OCI-LY7 (cell line): Measurements from ENCODE around the gene IGFBP4. TPM values are rescaled to one million over a fixed set of nuclear protein-coding genes. Genes with fewer than 3 reads are reported as not detected.

Source experiments
- BruUV-seq: library from RNA; stranded (reverse); fragments of 400-500 nt; replicated peaks from 2 replicates; lab custom pipeline; 2021; lab: Mats Ljungman, UMichigan
- CTCF ChIA-PET: fragments of 300-600 bp; sonication (Branson Sonifier 250); formaldehyde crosslinking; loops from one replicate; lab custom pipeline; 2022; ENCODE audit warnings: antibody characterized with exemption; ENCODE audit not compliant: unreplicated experiment; lab: Charles Lee
- POLR2A ChIA-PET: fragments of 300-600 bp; sonication (Branson Sonifier 250); formaldehyde crosslinking; loops from one replicate; lab custom pipeline; 2022; ENCODE audit warnings: antibody characterized with exemption; lab: Charles Lee
- DNase-seq: peaks from one replicate; pipeline ENCODE4 v3.0.0-alpha.2; 2015; ENCODE audit warnings: low spot score
- H2AFZ ChIP-seq: fragments of 200-600 bp; sonication (generic), shearing (Covaris generic); 2 replicates; pipeline ENCODE4 v1.6.1; 2014; ENCODE audit warnings: mild to moderate bottlenecking, antibody characterized with exemption, low read length, moderate library complexity
- H3K27ac ChIP-seq: fragments of 200-600 bp; sonication (generic); 2 replicates; pipeline ENCODE4 v1.5.1; 2014; ENCODE audit warnings: mixed run types, low read depth, mild to moderate bottlenecking, moderate library complexity, low read length, inconsistent platforms; ENCODE audit not compliant: poor library complexity, severe bottlenecking
- H3K36me3 ChIP-seq: fragments of 200-600 bp; sonication (generic); 2 replicates; pipeline ENCODE4 v1.6.1; 2014; ENCODE audit warnings: mild to moderate bottlenecking, antibody characterized with exemption, low read length, moderate library complexity, mixed read lengths; ENCODE audit not compliant: insufficient read depth
- H3K4me1 ChIP-seq: fragments of 200-600 bp; sonication (generic); 2 replicates; pipeline ENCODE4 v1.5.1; 2014; ENCODE audit warnings: mild to moderate bottlenecking, low read length; ENCODE audit not compliant: insufficient read depth, poor library complexity, severe bottlenecking
- H3K4me2 ChIP-seq: fragments of 200-600 bp; sonication (generic); 2 replicates; pipeline ENCODE4 v1.6.1; 2014; ENCODE audit warnings: mild to moderate bottlenecking, low read length
- H3K4me3 ChIP-seq: fragments of 200-600 bp; sonication (generic); 2 replicates; pipeline ENCODE4 v1.5.1; 2014; ENCODE audit warnings: mild to moderate bottlenecking, low read depth, low read length; ENCODE audit not compliant: poor library complexity, severe bottlenecking
- H3K79me2 ChIP-seq: fragments of 200-600 bp; sonication (generic); 2 replicates; pipeline ENCODE4 v1.6.1; 2016; ENCODE audit warnings: low read depth, mild to moderate bottlenecking, low read length, moderate library complexity, mixed read lengths; ENCODE audit not compliant: insufficient read depth
- H3K9me2 ChIP-seq: fragments of 200-600 bp; sonication (generic); 2 replicates; pipeline ENCODE4 v1.6.1; 2016; ENCODE audit warnings: mild to moderate bottlenecking, low read length, mixed read lengths; ENCODE audit not compliant: insufficient read depth
- H3K9me3 ChIP-seq: fragments of 200-600 bp; sonication (generic); 2 replicates; pipeline ENCODE4 v1.6.1; 2014; ENCODE audit warnings: mild to moderate bottlenecking, mixed run types, low read length, mixed read lengths
- H4K20me1 ChIP-seq: fragments of 200-600 bp; sonication (generic); 2 replicates; pipeline ENCODE4 v1.6.1; 2014; ENCODE audit warnings: mild to moderate bottlenecking, antibody characterized with exemption, low read length, moderate library complexity, mixed read lengths; ENCODE audit not compliant: insufficient read depth
- EZH2phosphoT487 ChIP-seq: fragments of 200-600 bp; sonication (generic); IDR thresholded peaks from 2 replicates; pipeline ENCODE4 v1.6.1; 2018; ENCODE audit warnings: low read depth, borderline replicate concordance, mild to moderate bottlenecking, mixed run types, antibody characterized with exemption, low read length, moderate library complexity, mixed read lengths
- intact Hi-C: fragments of 100-400 bp; cut with micrococcal nuclease; formaldehyde crosslinking; loops from one replicate; pipeline ENCODE4 v1.10.0; 2022; ENCODE audit not compliant: unreplicated experiment
- total RNA-seq, 2 experiments: library from RNA; depleted of rRNA in 1 of 2; stranded (reverse); fragments of >200 nt in 1 of 2; shearing (Covaris generic) in 1 of 2; gene quantifications; 2 replicates each; pipeline ENCODE4 v1.2.3, GENCODE V29; 2014 to 2022
- TF ChIP-seq, protein P1 (sequence below): fragments of 200-600 bp; sonication (generic); conservative IDR thresholded peaks from 2 replicates; pipeline ENCODE4 v1.5.1; 2014; ENCODE audit warnings: mild to moderate bottlenecking, antibody characterized with exemption, low read length, moderate library complexity, mixed read lengths

Gene IGFBP4
- total RNA-seq, 2 experiments from 2014 or later, result not detected

DNA sequence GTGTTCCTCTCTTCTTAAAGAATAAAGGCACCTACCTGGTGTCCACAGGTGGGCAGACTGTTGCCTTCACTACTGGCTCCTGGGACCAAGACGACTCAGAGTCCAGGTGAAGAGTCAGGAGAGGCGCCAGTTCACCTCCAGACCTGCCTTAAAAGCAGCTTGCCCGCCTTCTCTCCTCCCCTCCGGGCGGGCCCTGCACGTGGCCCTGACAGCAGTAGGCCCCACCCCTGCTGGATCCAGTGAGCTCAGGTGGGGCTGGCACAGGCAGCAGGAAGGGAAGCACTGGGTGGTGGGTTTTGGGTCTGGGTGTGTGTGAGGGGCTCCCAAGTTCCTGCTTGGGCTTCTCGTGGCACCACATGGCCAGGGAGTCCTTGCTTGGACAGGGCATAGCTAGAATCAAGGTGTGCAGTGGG lies 58.3 kb downstream of the IGFBP4 start, which contains the start of gene TNS4:
Gene TNS4, minus strand, starts transcription at position 125 of the 413 bp plus-strand sequence. CDS start 5,198 bp downstream, outside the sequence.
- H3K27ac ChIP-seq, result no peak within 1 kb of the TSS
- ChIA-PET CTCF (no interaction called here), POLR2A (interaction anchor here (0.5 kb wide), 1 partner anchor 82 kb away, joined by 4 read pairs; no protein-coding TSS in a partner anchor)
- TF ChIP-seq, protein P1, sequence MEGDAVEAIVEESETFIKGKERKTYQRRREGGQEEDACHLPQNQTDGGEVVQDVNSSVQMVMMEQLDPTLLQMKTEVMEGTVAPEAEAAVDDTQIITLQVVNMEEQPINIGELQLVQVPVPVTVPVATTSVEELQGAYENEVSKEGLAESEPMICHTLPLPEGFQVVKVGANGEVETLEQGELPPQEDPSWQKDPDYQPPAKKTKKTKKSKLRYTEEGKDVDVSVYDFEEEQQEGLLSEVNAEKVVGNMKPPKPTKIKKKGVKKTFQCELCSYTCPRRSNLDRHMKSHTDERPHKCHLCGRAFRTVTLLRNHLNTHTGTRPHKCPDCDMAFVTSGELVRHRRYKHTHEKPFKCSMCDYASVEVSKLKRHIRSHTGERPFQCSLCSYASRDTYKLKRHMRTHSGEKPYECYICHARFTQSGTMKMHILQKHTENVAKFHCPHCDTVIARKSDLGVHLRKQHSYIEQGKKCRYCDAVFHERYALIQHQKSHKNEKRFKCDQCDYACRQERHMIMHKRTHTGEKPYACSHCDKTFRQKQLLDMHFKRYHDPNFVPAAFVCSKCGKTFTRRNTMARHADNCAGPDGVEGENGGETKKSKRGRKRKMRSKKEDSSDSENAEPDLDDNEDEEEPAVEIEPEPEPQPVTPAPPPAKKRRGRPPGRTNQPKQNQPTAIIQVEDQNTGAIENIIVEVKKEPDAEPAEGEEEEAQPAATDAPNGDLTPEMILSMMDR, result no peak
- TF ChIP-seq EZH2phosphoT487, result no peak
- H3K36me3 ChIP-seq, result no peaks in the 10 kb centered on the region
- no peaks in the 10 kb centered on the region for H4K20me1 ChIP-seq
- no peaks in the 10 kb centered on the region for H3K9me2 ChIP-seq
- intact Hi-C loops, result no loop called here
- no peak within 1 kb of the TSS for H3K4me3 ChIP-seq
- H3K4me2 ChIP-seq, result no peak within 1 kb of the TSS
- H3K9me3 ChIP-seq, result no peaks in the 10 kb centered on the region
- DNase-seq, result no peak
- H2AFZ ChIP-seq, result no peak within 1 kb of the TSS
- no TSS peak for BruUV-seq
- H3K79me2 ChIP-seq, result no peaks in the 10 kb centered on the region
- no peaks in the 10 kb centered on the region for H3K4me1 ChIP-seq

GRCh38 chr17:40502716-40503115 lies 59.5 kb downstream of the IGFBP4 start:
- BruUV-seq, result no TSS peak
- Histone ChIP-seq H3K36me3 (no peaks in the 10 kb centered on the region), H4K20me1 (no peaks in the 10 kb centered on the region), H3K9me3 (no peaks in the 10 kb centered on the region), H3K4me1 (no peaks in the 10 kb centered on the region), H3K27ac (no peak overlapping the region), H3K9me2 (no peaks in the 10 kb centered on the region), H2AFZ (no peak overlapping the region), H3K4me3 (no peak overlapping the region), H3K79me2 (no peaks in the 10 kb centered on the region), H3K4me2 (no peak overlapping the region)
- no peak for DNase-seq
- ChIA-PET POLR2A (interaction anchor here (0.8 kb wide), 1 partner anchor 1160 kb away, joined by 4 read pairs; no protein-coding TSS in a partner anchor), CTCF (no interaction called here)
- intact Hi-C loops, result no loop called here
- TF ChIP-seq, protein P1, result no peak
- no peak for TF ChIP-seq EZH2phosphoT487

GRCh38 chr17:40503154-40503553 lies 59.9 kb downstream of the IGFBP4 start:
- intact Hi-C loops, result no loop called here

More at GRCh38 chr17:40503154-40503553, 59.9 kb downstream of the IGFBP4 start:
- no peak overlapping the region for H3K27ac ChIP-seq
- H3K4me1 ChIP-seq, result no peaks in the 10 kb centered on the region
- no TSS peak for BruUV-seq
- H3K4me3 ChIP-seq, result no peak overlapping the region
- no peak for DNase-seq
- H4K20me1 ChIP-seq, result no peaks in the 10 kb centered on the region
- TF ChIP-seq EZH2phosphoT487, result no peak
- TF ChIP-seq, protein P1, result no peak
- no peak overlapping the region for H2AFZ ChIP-seq
- no peak overlapping the region for H3K4me2 ChIP-seq
- H3K79me2 ChIP-seq, result no peaks in the 10 kb centered on the region
- no peaks in the 10 kb centered on the region for H3K9me2 ChIP-seq
- no peaks in the 10 kb centered on the region for H3K9me3 ChIP-seq
- POLR2A ChIA-PET, result no interaction called here
- H3K36me3 ChIP-seq, result no peaks in the 10 kb centered on the region
- CTCF ChIA-PET, result no interaction called here
